SK-N-SH (cell line): ENCODE results near the gene TINAGL1. TPM values are rescaled to one million over a fixed set of nuclear protein-coding genes. Genes with fewer than 3 reads are reported as not detected.

Source experiments
- CTCF ChIA-PET: fragments of 300-600, 350-600 bp; formaldehyde crosslinking; extraction: SDS; loops from one replicate; lab custom pipeline; 2021; lab: Yijun Ruan, JAX
- POLR2A ChIA-PET: fragments of 350-600 bp; sonication (Branson Sonifier 250); formaldehyde crosslinking; extraction: SDS; loops from one replicate; lab custom pipeline; 2020; ENCODE audit warnings: antibody characterized with exemption, inconsistent platforms; lab: Yijun Ruan, JAX
- DNase-seq: peaks from one replicate; pipeline ENCODE4 v3.0.0; 2012
- H2AFZ ChIP-seq: fragments of 200-600 bp; sonication (generic); 2 replicates; pipeline ENCODE4 v1.8.1; 2016; ENCODE audit warnings: antibody characterized with exemption, mild to moderate bottlenecking, low read depth
- H3F3A ChIP-seq: fragments of 200-600 bp; sonication (generic); replicated peaks from 2 replicates; pipeline ENCODE3; 2016; ENCODE audit warnings: antibody characterized with exemption, mild to moderate bottlenecking; ENCODE audit not compliant: insufficient read depth
- H3K27ac ChIP-seq, 2 experiments: fragments of 200-500 bp in 1 of 2; fragments of 200-600 bp in 1 of 2; sonication (Bioruptor generic) in 1 of 2; sonication (generic), shearing (Covaris generic) in 1 of 2; 2 replicates each; pipeline versions ENCODE4 v1.5.1 to v1.6.1; 2014 to 2016; ENCODE audit warnings: low read depth in 2 of 2, inconsistent platforms in 1 of 2, low read length in 1 of 2, mild to moderate bottlenecking in 1 of 2, mixed read lengths in 1 of 2
- H3K27me3 ChIP-seq: fragments of 200-600 bp; sonication (generic), shearing (Covaris generic); 2 replicates; pipeline ENCODE4 v1.6.1; 2016; ENCODE audit warnings: mixed run types; ENCODE audit not compliant: insufficient read depth
- H3K36me3 ChIP-seq, 2 experiments: fragments of 200-500 bp in 1 of 2; fragments of 200-600 bp in 1 of 2; sonication (Bioruptor generic) in 1 of 2; sonication (generic) in 1 of 2; replicated peaks in 1 of 2; 2 replicates each; pipeline versions ENCODE3 to v1.5.1; 2014 to 2016; ENCODE audit warnings: low read length in 1 of 2, mild to moderate bottlenecking in 1 of 2; ENCODE audit not compliant: insufficient read depth in 2 of 2, control insufficient read depth in 1 of 2
- H3K4me1 ChIP-seq, 2 experiments: fragments of 200-500 bp in 1 of 2; fragments of 200-600 bp in 1 of 2; sonication (Bioruptor generic) in 1 of 2; sonication (generic), shearing (Covaris generic) in 1 of 2; 2 replicates each; pipeline versions ENCODE4 v1.5.1 to v1.6.1; 2014 to 2016; ENCODE audit warnings: low read depth in 1 of 2, low read length in 1 of 2, mixed run types in 1 of 2; ENCODE audit not compliant: insufficient read depth in 2 of 2, control insufficient read depth in 1 of 2
- H3K4me2 ChIP-seq: fragments of 200-600 bp; sonication (generic), shearing (Covaris generic); 2 replicates; pipeline ENCODE4 v1.6.1; 2017; ENCODE audit warnings: mixed run types
- H3K4me3 ChIP-seq, 2 experiments: fragments of 200-500 bp in 1 of 2; fragments of 200-600 bp in 1 of 2; sonication (Bioruptor generic) in 1 of 2; sonication (generic), shearing (Covaris generic) in 1 of 2; 2 replicates each; pipeline versions ENCODE4 v1.5.1 to v1.8.1; 2014 to 2016; ENCODE audit warnings: low read depth in 2 of 2, inconsistent platforms in 1 of 2, low read length in 1 of 2, mild to moderate bottlenecking in 1 of 2, mixed read lengths in 1 of 2, moderate library complexity in 1 of 2
- H3K79me2 ChIP-seq: fragments of 200-600 bp; sonication (generic); 2 replicates; pipeline ENCODE4 v1.8.1; 2017; ENCODE audit warnings: mild to moderate bottlenecking; ENCODE audit not compliant: insufficient read depth
- H3K9ac ChIP-seq: fragments of 200-600 bp; sonication (generic); 2 replicates; pipeline ENCODE4 v1.6.1; 2017; ENCODE audit warnings: mixed run types
- H3K9me2 ChIP-seq: fragments of 200-600 bp; sonication (generic); 2 replicates; pipeline ENCODE4 v1.6.1; 2017; ENCODE audit warnings: mixed run types
- H3K9me3 ChIP-seq: fragments of 200-600 bp; sonication (generic); 2 replicates; pipeline ENCODE4 v1.6.1; 2017; ENCODE audit warnings: mixed run types, mild to moderate bottlenecking, moderate library complexity
- H4K20me1 ChIP-seq: fragments of 200-600 bp; sonication (generic); 2 replicates; pipeline ENCODE4 v1.6.1; 2017; ENCODE audit warnings: mild to moderate bottlenecking, mixed run types; ENCODE audit not compliant: insufficient read depth
- CHD2 ChIP-seq: fragments of 150-350 bp; IDR thresholded peaks from 2 replicates; pipeline ENCODE4 v1.6.1; 2018; ENCODE audit warnings: low read length; ENCODE audit not compliant: partially characterized antibody
- CTCF ChIP-seq: fragments of 200-600 bp; sonication (generic); IDR thresholded peaks from 2 replicates; pipeline ENCODE4 v1.6.1; 2017; ENCODE audit warnings: antibody characterized with exemption, mild to moderate bottlenecking, moderate library complexity
- EP300 ChIP-seq, 2 experiments: IDR thresholded peaks; 2 replicates each; pipeline versions ENCODE4 v1.4.0 to v1.6.1; 2012; ENCODE audit warnings: borderline replicate concordance in 1 of 2, low read depth in 1 of 2, low read length in 1 of 2
- FOXJ3 ChIP-seq: sonication (generic); formaldehyde crosslinking; IDR thresholded peaks from 2 replicates; pipeline ENCODE4 v1.5.1; 2020; ENCODE audit warnings: mild to moderate bottlenecking, missing genetic modification reagents
- GATA2 ChIP-seq: sonication (generic); formaldehyde crosslinking; IDR thresholded peaks from 2 replicates; pipeline ENCODE4 v1.5.0; 2020; ENCODE audit warnings: mild to moderate bottlenecking, missing genetic modification reagents
- MEF2A ChIP-seq: IDR thresholded peaks from 2 replicates; pipeline ENCODE4 v1.4.0; 2012; ENCODE audit warnings: low read depth, borderline replicate concordance
- MXI1 ChIP-seq: IDR thresholded peaks from 2 replicates; pipeline ENCODE4 v1.6.1; 2012; ENCODE audit warnings: mild to moderate bottlenecking, low read depth, low read length, improper control_type of control experiment
- RCOR1 ChIP-seq: fragments of 150-350 bp; IDR thresholded peaks from 2 replicates; pipeline ENCODE4 v1.6.1; 2017; ENCODE audit warnings: antibody characterized with exemption, low read length
- REST ChIP-seq: IDR thresholded peaks from 2 replicates; pipeline ENCODE4 v1.6.1; 2012; ENCODE audit warnings: mild to moderate bottlenecking, low read depth, low read length, moderate library complexity
- RXRA ChIP-seq: IDR thresholded peaks from 2 replicates; pipeline ENCODE4 v1.4.0; 2012; ENCODE audit warnings: low read depth, mild to moderate bottlenecking, borderline replicate concordance
- TCF12 ChIP-seq: IDR thresholded peaks from 2 replicates; pipeline ENCODE4 v1.4.0; 2012
- TEAD4 ChIP-seq: IDR thresholded peaks from 2 replicates; pipeline ENCODE4 v1.4.0; 2012; ENCODE audit warnings: mild to moderate bottlenecking, borderline replicate concordance; ENCODE audit not compliant: insufficient read depth
- USF1 ChIP-seq: IDR thresholded peaks from 2 replicates; pipeline ENCODE4 v1.4.0; 2012; ENCODE audit warnings: low read depth, borderline replicate concordance
- WGBS: methylation state at CpG from one replicate; pipeline ENCODE4 v1.1.6; 2017; ENCODE audit warnings: low lambda C conversion rate; 5-methylcytosine and 5-hydroxymethylcytosine counted together
- polyA plus RNA-seq, 3 experiments: library from polyadenylated mRNA; depleted of rRNA; stranded (reverse); fragments of >200 nt; gene quantifications; 2 replicates each; pipeline ENCODE4 v1.2.3, GENCODE V29; 2012

The TINAGL1 gene
- polyA plus RNA-seq, 1 of the 3 experiments (the other 2 are of a cell fraction), result not detected

- 67% methylated on average over 3 of the region's 6 CpGs for WGBS
- Histone ChIP-seq H3F3A (no peaks in the 10 kb centered on the region), H3K9ac (no peak overlapping the region), H3K9me3 (no peaks in the 10 kb centered on the region), H3K4me2 (no peak overlapping the region), H3K27ac (peak overlapping the region in 1 of 2 experiments; percentile 99; a peak in 2 of 4 replicates), H2AFZ (no peak overlapping the region), H3K27me3 (no peaks in the 10 kb centered on the region), H3K9me2 (no peaks in the 10 kb centered on the region), H3K36me3 (peaks cover 8 to 42% of the 10 kb centered on the region in 2 experiments), H3K4me3 (no peak overlapping the region), H4K20me1 (peaks cover 4% of the 10 kb centered on the region; the same call in 1 of the 2 replicates), H3K4me1 (peaks cover 5 to 61% of the 10 kb centered on the region in 2 experiments; a peak in 3 of 4 replicates), H3K79me2 (peaks cover 2% of the 10 kb centered on the region; the same call in 1 of the 2 replicates)
- TF ChIP-seq CTCF, result no peak
- peak; percentile 81 for TF ChIP-seq CHD2
- peak; percentile 61 for TF ChIP-seq TCF12
- no peak for TF ChIP-seq RXRA
- TF ChIP-seq EP300 (IDR thresholded peaks at IDR 0.05; ENCODE audit: borderline replicate concordance in 1 of 2, low read depth in 1 of 2, low read length in 1 of 2), result peak in 1 of 2 experiments; percentile 94; a peak in 2 of 4 replicates
- TF ChIP-seq TEAD4, result 0 out of 2 replicates have a peak, but pooled peaks have one; percentile 43
- peak; percentile 98 for TF ChIP-seq RCOR1
- no peak for TF ChIP-seq USF1
- peak; percentile 88; the same call in 1 of the 2 replicates for TF ChIP-seq FOXJ3 (CRISPR knock-in tag)
- TF ChIP-seq REST, result no peak
- TF ChIP-seq MEF2A, result no peak
- TF ChIP-seq GATA2 (CRISPR knock-in tag), result peak; percentile 99
- peak; percentile 63; the same call in 1 of the 2 replicates for TF ChIP-seq MXI1
- POLR2A ChIA-PET, result interaction anchor here (1.0 to 2.7 kb wide), 2 partner anchors 16 to 58 kb away, joined by 3 to 13 read pairs; partner anchors contain the start of gene PEF1
- peak; percentile 60 for DNase-seq
- CTCF ChIA-PET, result interaction anchor here (0.7 to 4.7 kb wide), 17 partner anchors 11 to 445 kb away, joined by 3 to 51 read pairs (median 4); partner anchors contain the start of gene PEF1
These were observed 52.7 kb downstream of the TINAGL1 start for GRCh38 chr1:31628931-31629556.
